Upper lobe of left lung (tissue), 6 donors: ENCODE measurements around the gene GRIN1. TPM values are rescaled to one million over a fixed set of nuclear protein-coding genes. Genes with fewer than 3 reads are reported as not detected.
A peak's percentile ranks its signal among the peaks of the same experiment; 100 is the strongest.

ENCODE experiments used
- ATAC-seq, 2 donors: fragments of 200-7000 bp; cut with Tn5 transposase; one replicate each; pipeline ENCODE4 v1.9.1; 2022; ENCODE audit warnings: mild to moderate bottlenecking in 2 of 2, moderate library complexity in 2 of 2; ENCODE audit not compliant: low FRiP score in 2 of 2
- DNase-seq, 2 donors: peaks; one replicate each; pipeline ENCODE4 v3.0.0-alpha.2; 2019 to 2020
- H3K27ac ChIP-seq, 4 donors: fragments of 200-600 bp; sonication (generic); one replicate each; pipeline ENCODE4 v1.5.1; 2016 to 2019
- H3K27me3 ChIP-seq, 4 donors: fragments of 200-600 bp; sonication (generic); one replicate each; pipeline ENCODE4 v1.5.1; 2017 to 2019
- H3K36me3 ChIP-seq, 4 donors: fragments of 200-600 bp; sonication (generic); one replicate each; pipeline ENCODE4 v1.5.1; 2016 to 2019
- H3K4me1 ChIP-seq, 4 donors: fragments of 200-600 bp; sonication (generic); one replicate each; pipeline ENCODE4 v1.5.1; 2018 to 2019
- H3K4me3 ChIP-seq, 4 donors: fragments of 200-600 bp; sonication (generic); one replicate each; pipeline ENCODE4 v1.5.1; 2017 to 2019; ENCODE audit warnings: mild to moderate bottlenecking in 2 of 4, moderate library complexity in 1 of 4
- H3K9me3 ChIP-seq, 4 donors: fragments of 200-600 bp; sonication (generic); one replicate each; pipeline ENCODE4 v1.5.1; 2018 to 2019
- CTCF ChIP-seq, 6 experiments: fragments of 450-650 bp in 4 of 6; fragments of 200-600 bp in 2 of 6; sonication (generic) in 2 of 6; IDR thresholded peaks; one replicate each; pipeline ENCODE4 v1.5.1; 2016 to 2019; ENCODE audit warnings: antibody characterized with exemption in 6 of 6
- EP300 ChIP-seq, 4 donors: sonication (generic); formaldehyde crosslinking; IDR thresholded peaks; one replicate each; pipeline ENCODE4 v1.5.1; 2017; ENCODE audit warnings: antibody characterized with exemption in 4 of 4, control low read depth in 2 of 4
- POLR2A ChIP-seq, 4 donors: fragments of 450-650 bp; IDR thresholded peaks; one replicate each; pipeline ENCODE4 v1.5.1; 2016 to 2017; ENCODE audit warnings: antibody characterized with exemption in 4 of 4, mild to moderate bottlenecking in 2 of 4
- POLR2AphosphoS5 ChIP-seq, 2 donors: sonication (generic); formaldehyde crosslinking; IDR thresholded peaks; one replicate each; pipeline ENCODE4 v1.5.1; 2017; ENCODE audit warnings: antibody characterized with exemption in 2 of 2
- WGBS, 2 donors: methylation state at CpG; one replicate each; pipeline ENCODE4 v1.1.5; 2017 to 2018; 5-methylcytosine and 5-hydroxymethylcytosine counted together
- total RNA-seq, 6 donors: library from RNA; depleted of rRNA in 4 of 6; stranded (reverse); fragments of >200 nt in 4 of 6; gene quantifications; one replicate each; pipeline versions ENCODE4 v1.1.0 to v1.2.1, GENCODE V29; 2016 to 2021
- donor health status: DM: no; HTN: no; CAD: no; lungs with moderate emphysema.
- donor health status: DM: no; HTN: yes; CAD: no; lungs with severe emphysema.

The GRIN1 gene
- total RNA-seq, 6 donors from 2014 or later, result 0.17 to 2.1 (median 0.49) TPM; not detected in 3

GRCh38 chr9:137112564-137113384, 26.2 kb upstream of the GRIN1 start:
- peaks cover 13 to 25% (median 14%) of the 10 kb centered on the region in 4 donors for H3K4me1 ChIP-seq

GRCh38 chr9:137113385-137114159, 25.4 kb upstream of the GRIN1 start:
- WGBS, 2 donors, result 57 to 76% methylated on average over 18 to 23 of the region's 66 CpGs
- DNase-seq (peak in 1 of 2 donors; percentile 88), ATAC-seq (no peak)
- H3K9me3 ChIP-seq, result no peaks in the 10 kb centered on the region
- TF ChIP-seq CTCF (IDR thresholded peaks at IDR 0.05), result no peak
- TF ChIP-seq EP300 (IDR thresholded peaks at IDR 0.05), result no peak
- no peak for TF ChIP-seq POLR2A (IDR thresholded peaks at IDR 0.05)
- no peak for TF ChIP-seq POLR2AphosphoS5 (IDR thresholded peaks at IDR 0.05)
- H3K36me3 ChIP-seq, result peaks cover 3 to 46% (median 37%) of the 10 kb centered on the region in 4 donors
- no peak overlapping the region for H3K27ac ChIP-seq
- peaks cover 13 to 25% (median 14%) of the 10 kb centered on the region in 4 donors for H3K4me1 ChIP-seq
- peak overlapping the region; percentile 29 to 99 (median 89) for H3K4me3 ChIP-seq
- no peaks in the 10 kb centered on the region for H3K27me3 ChIP-seq

More at GRCh38 chr9:137112564-137113384, 26.2 kb upstream of the GRIN1 start:
- no peak overlapping the region for H3K27ac ChIP-seq
- H3K27me3 ChIP-seq, result no peaks in the 10 kb centered on the region
- H3K36me3 ChIP-seq, result peaks cover 9 to 54% (median 44%) of the 10 kb centered on the region in 4 donors
- no peaks in the 10 kb centered on the region for H3K9me3 ChIP-seq
- 94 to 96% methylated on average over 23 to 35 of the region's 42 CpGs for WGBS, 2 donors
- H3K4me3 ChIP-seq, result no peak overlapping the region
- ATAC-seq, result no peak
- DNase-seq, result peak in 1 of 2 donors; percentile 68
- TF ChIP-seq EP300 (IDR thresholded peaks at IDR 0.05), result no peak
- TF ChIP-seq POLR2AphosphoS5 (IDR thresholded peaks at IDR 0.05), result no peak
- TF ChIP-seq CTCF (IDR thresholded peaks at IDR 0.05), result no peak
- no peak for TF ChIP-seq POLR2A (IDR thresholded peaks at IDR 0.05)

DNA sequence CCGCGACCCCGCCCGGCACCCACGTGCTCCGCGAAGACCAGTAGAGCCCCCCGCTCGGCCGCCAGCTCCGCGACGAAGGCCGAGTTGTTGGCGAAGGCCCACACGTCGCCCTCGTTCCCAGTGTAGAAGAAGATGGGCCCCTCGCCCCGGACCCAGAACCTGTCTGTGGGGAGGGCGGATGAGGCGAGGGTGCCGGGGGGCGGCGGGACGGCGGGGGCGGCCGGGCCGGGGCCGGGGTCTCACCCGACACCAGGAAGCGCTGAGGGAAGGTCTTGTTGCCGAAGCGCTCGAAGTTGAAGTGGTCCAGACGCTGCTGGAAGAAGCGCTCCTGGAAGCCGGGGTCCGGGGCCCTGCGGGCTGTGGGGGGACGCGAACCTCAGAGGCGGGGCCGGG, 24.7 kb upstream of the GRIN1 start:
- DNase-seq (no peak), ATAC-seq (no peak)
- 0% methylated on average over 2 to 20 of the region's 45 CpGs for WGBS, 2 donors
- H3K36me3 ChIP-seq, result peaks cover 3 to 40% (median 31%) of the 10 kb centered on the region in 4 donors
- peak overlapping the region; percentile 40 to 71 (median 56) for H3K27ac ChIP-seq
- TF ChIP-seq CTCF (IDR thresholded peaks at IDR 0.05) (no peak), POLR2AphosphoS5 (IDR thresholded peaks at IDR 0.05) (no peak), POLR2A (IDR thresholded peaks at IDR 0.05) (no peak), EP300 (IDR thresholded peaks at IDR 0.05) (no peak)
- no peaks in the 10 kb centered on the region for H3K9me3 ChIP-seq
- no peaks in the 10 kb centered on the region for H3K27me3 ChIP-seq
- H3K4me1 ChIP-seq, result peaks cover 13 to 25% (median 14%) of the 10 kb centered on the region in 4 donors
- peak overlapping the region; percentile 88 to 99 (median 92) for H3K4me3 ChIP-seq

- peaks cover 3 to 34% (median 26%) of the 10 kb centered on the region in 4 donors for H3K36me3 ChIP-seq
- no peaks in the 10 kb centered on the region for H3K27me3 ChIP-seq
- TF ChIP-seq POLR2AphosphoS5 (IDR thresholded peaks at IDR 0.05) (peak in 1 of 2 donors; percentile 23), CTCF (IDR thresholded peaks at IDR 0.05) (peak in 1 of 6 experiments; percentile 19), POLR2A (IDR thresholded peaks at IDR 0.05) (peak in 1 of 4 donors; percentile 70), EP300 (IDR thresholded peaks at IDR 0.05) (no peak)
- DNase-seq (peak; percentile 82 to 97), ATAC-seq (peak; percentile 50 to 94)
- peaks cover 13 to 25% (median 14%) of the 10 kb centered on the region in 4 donors for H3K4me1 ChIP-seq
- H3K4me3 ChIP-seq, result peak within 1 kb of the TSS; percentile 88 to 99 (median 92)
- H3K9me3 ChIP-seq, result no peaks in the 10 kb centered on the region
- peak within 1 kb of the TSS; percentile 40 to 71 (median 56) for H3K27ac ChIP-seq
- WGBS, 2 donors, result 0 to 13% methylated on average over 1 to 4 of the region's 70 CpGs
These were observed 24.2 kb upstream of the GRIN1 start, which contains the start of gene DPP7 for GRCh38 chr9:137114613-137115393. DPP7 (minus strand) TSS chr9:137114733; CDS start chr9:137114713, 20 bp downstream.
